Stomach (tissue), 4 donors: ENCODE measurements around the gene SH3BP4.

Source experiments
- POLR2A ChIP-seq, 4 donors: fragments of 450-650 bp; IDR thresholded peaks; one replicate each; pipeline ENCODE4 v1.6.1; 2016; ENCODE audit warnings: antibody characterized with exemption in 4 of 4, control low read depth in 2 of 4, mild to moderate bottlenecking in 1 of 4, moderate library complexity in 1 of 4
- POLR2AphosphoS5 ChIP-seq, 3 donors: sonication (generic); formaldehyde crosslinking; IDR thresholded peaks; one replicate each; pipeline ENCODE4 v1.6.1; 2016; ENCODE audit warnings: antibody characterized with exemption in 3 of 3

- TF ChIP-seq POLR2A (IDR thresholded peaks at IDR 0.05), result no peak
- TF ChIP-seq POLR2AphosphoS5 (IDR thresholded peaks at IDR 0.05), result no peak
Measured at GRCh38 chr2:235004329-235004903, 52.6 kb downstream of the SH3BP4 start.
